ENCODE data around the gene GNG12. TPM values are rescaled to one million over a fixed set of nuclear protein-coding genes. Genes with fewer than 3 reads are reported as not detected.
"Not testable (repeated sequence)": the region's sequence is repeated elsewhere in the genome, so short reads cannot be mapped to it uniquely, and the experiment has no call there.

The GNG12 gene
- total RNA-seq, 3 donors from 2014 or later: 0.16 to 0.30 (median 0.18) TPM

DNA sequence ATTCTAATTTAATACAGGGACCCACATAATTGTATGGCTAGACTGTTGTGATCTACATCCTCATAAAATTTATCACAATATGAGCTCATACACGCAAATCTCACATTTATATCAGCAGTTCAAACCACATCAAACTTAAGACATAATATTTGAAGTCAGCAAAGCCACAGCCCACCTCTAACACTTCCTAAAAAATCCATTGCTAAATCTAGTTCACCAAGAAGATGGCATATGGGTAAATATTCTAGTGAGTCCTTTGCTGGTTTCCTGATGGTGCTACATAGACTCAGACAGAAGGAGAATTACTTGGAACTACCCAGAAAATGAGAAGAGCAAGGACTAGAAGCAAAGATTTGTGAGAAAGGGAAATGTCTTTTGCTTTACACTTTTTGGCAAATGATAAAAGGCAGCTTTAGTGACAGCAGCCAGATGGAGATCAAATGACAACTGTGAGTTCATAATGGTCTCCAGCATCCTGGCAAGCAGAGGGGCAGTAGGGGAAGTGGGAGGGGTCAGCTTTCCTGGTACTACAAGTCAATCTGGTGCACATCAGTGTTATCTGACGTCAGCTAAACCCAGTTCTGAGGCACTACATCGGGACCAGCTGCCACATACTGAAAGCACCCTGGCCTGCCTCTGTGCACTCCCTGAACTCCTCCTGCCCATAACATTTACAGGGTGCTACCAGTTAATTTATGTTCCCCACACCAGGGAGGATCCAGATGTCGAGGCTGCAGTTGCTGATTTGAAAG lies 158.8 kb downstream of the GNG12 start:
- Mint-ChIP-seq H3K4me1 (ENCODE audit: low read depth) (peaks cover 20% of the 10 kb centered on the region), H3K4me3 (peak overlapping the region; percentile 59), H3K36me3 (ENCODE audit: insufficient read depth) (no peaks in the 10 kb centered on the region), H3K27me3 (ENCODE audit: low read depth) (peaks cover 16% of the 10 kb centered on the region), H3K9me3 (no peaks in the 10 kb centered on the region)
- ATAC-seq (peak; percentile 71 to 75), DNase-seq (peak; percentile 19)

DNA sequence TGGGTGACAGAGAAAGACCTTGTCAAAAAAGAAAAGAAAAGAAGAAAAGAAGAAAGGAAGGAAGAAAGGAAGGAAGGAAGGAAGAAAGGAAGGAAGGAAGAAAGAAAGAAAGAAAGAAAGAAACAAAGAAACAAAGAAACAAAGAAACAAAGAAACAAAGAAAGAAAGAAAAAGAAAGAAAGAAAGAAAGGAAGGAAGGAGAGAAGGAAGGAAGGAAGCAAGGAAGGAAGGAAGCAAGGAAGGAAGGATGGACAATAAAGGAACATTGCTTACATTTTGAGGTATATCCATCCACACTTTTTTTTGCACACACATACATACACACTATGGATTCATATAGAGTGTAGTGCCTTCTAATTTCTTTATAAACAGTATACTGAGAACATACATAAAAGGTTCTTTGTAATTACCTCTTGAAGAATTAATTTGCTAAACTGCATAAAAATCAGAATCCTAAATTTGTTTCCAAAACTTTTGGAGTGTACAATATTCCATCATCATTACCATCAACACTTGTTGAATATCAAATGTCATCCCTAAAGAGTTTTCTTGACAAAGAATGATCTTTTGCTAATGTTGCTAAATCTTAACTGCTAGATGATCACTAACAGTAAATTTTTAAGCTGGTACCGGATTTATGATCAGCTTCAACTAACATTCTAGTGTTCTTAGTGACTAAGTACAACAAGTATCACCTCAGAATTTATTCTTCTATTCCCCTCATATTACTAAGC lies 159.6 kb downstream of the GNG12 start:
- Mint-ChIP-seq H3K9me3 (no peaks in the 10 kb centered on the region), H3K4me1 (ENCODE audit: low read depth) (peaks cover 20% of the 10 kb centered on the region), H3K36me3 (ENCODE audit: insufficient read depth) (no peaks in the 10 kb centered on the region), H3K27me3 (ENCODE audit: low read depth) (peaks cover 16% of the 10 kb centered on the region), H3K4me3 (no peak overlapping the region)
- no peak for DNase-seq
- no peak for ATAC-seq

DNA sequence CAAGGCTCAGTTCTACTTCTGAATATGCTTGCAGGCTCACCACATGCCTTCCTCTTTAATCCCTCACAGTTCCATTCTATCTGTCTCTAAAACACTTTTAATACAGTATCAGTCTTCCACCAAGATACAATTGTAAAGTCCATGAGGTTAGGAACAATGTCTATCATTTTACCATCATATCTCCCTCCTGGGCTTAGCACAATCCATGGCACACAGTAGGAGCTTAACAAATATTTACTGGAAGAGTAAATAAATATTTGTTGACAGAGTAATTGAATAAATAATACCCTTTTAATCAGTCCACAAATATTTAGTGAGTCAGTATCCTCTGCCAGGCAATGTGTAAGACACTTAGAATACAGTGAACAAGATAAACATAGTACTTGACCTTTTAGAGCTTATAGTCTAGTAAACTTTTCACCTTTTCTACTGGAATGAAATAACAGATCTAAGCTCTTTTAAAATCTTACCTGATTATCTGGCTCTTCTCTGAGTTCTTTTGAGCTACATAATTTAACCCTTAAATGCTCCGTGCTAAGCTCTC lies 160.9 kb downstream of the GNG12 start:
- no peak for ATAC-seq
- no peak for DNase-seq
- Mint-ChIP-seq H3K36me3 (ENCODE audit: insufficient read depth) (no peaks in the 10 kb centered on the region), H3K27me3 (ENCODE audit: low read depth) (peaks cover 22% of the 10 kb centered on the region), H3K9me3 (no peaks in the 10 kb centered on the region), H3K4me3 (no peak overlapping the region), H3K4me1 (ENCODE audit: low read depth) (peaks cover 20% of the 10 kb centered on the region)

DNA sequence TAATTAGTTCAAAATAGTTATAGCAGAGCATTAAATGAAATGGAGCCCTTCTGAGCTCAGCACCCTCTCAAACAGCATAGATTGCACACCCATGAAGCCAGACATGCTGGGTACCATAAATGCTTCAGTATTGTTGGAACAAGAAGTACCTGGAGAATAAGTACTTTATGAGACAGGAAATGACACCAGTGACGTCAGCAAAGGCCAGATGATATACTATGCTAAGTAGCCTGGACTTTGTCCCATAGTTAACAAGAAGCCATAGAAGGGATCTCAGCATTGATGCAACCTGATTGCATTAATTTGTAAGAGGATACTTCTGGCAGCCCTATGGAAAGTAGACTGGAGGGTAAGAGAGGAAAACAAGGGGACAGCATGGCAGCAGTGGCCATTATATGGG lies 164.6 kb downstream of the GNG12 start:
- Mint-ChIP-seq H3K4me3 (no peak overlapping the region), H3K36me3 (ENCODE audit: insufficient read depth) (no peaks in the 10 kb centered on the region), H3K27me3 (ENCODE audit: low read depth) (peaks cover 36% of the 10 kb centered on the region), H3K4me1 (ENCODE audit: low read depth) (peaks cover 3% of the 10 kb centered on the region), H3K9me3 (no peaks in the 10 kb centered on the region)
- DNase-seq: no peak
- no peak for ATAC-seq

DNA sequence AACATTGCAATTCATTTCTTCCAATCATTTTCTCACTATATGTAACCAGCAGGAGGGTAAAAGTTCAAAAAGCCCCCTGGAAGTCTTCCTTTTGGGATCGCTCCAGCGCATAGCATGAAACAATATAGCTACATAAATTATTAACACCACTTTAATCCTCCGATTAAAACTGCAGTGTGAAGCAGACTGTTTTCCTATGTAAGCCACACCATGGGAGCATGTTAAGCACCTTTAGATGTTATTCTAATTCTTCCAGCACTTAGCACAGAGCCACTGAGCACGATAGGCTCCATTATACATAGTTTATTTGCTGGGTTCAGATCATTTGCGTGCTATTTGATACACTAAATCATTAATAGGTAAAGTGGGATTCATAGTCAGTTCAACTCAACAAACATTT lies 166.6 kb downstream of the GNG12 start:
- H3K4me3 Mint-ChIP-seq: no peak overlapping the region
- DNase-seq: no peak
- ATAC-seq: no peak
- H3K9me3 Mint-ChIP-seq: no peaks in the 10 kb centered on the region
- no peaks in the 10 kb centered on the region for H3K36me3 Mint-ChIP-seq (ENCODE audit: insufficient read depth)
- peaks cover 37% of the 10 kb centered on the region for H3K27me3 Mint-ChIP-seq (ENCODE audit: low read depth)
- no peaks in the 10 kb centered on the region for H3K4me1 Mint-ChIP-seq (ENCODE audit: low read depth)

DNA sequence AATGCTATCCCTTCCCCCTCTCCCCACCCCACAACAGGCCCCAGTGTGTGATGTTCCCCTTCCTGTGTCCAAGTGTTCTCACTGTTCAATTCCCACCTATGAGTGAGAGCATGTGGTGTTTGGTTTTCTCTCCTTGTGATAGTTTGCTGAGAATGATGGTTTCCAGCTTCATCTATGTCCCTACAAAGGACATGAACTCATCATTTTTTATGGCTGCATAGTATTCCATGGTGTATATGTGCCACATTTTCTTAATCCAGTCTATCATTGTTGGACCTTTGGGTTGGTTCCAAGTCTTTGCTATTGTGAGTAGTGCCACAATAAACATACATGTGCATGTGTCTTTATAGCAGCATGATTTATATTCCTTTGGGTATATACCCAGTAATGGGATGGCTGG lies 168.0 kb downstream of the GNG12 start:
- not testable (repeated sequence) for H3K4me1 Mint-ChIP-seq (ENCODE audit: low read depth); H3K4me3 Mint-ChIP-seq; DNase-seq; ATAC-seq; H3K9me3 Mint-ChIP-seq; H3K36me3 Mint-ChIP-seq (ENCODE audit: insufficient read depth)
- H3K27me3 Mint-ChIP-seq (ENCODE audit: low read depth): peaks cover 39% of the 10 kb centered on the region

DNA sequence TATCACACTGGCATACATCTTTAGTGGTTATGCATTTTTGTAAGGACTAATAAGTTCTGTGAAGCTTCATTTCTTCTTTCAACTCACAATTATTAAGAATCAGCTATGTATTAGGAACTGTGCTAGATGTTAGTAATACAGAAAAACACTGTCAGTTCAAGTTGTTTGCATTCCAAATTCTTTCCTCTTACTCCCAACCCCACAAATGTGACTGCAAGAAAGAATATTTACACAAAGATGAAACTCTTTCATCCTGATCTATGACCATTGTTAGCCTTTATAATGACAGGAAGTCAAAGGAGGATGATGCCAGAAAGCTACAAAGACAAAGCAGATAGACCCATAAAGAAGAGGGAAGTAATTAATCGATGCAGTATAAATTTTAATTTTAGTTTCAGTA lies 169.2 kb downstream of the GNG12 start:
- ATAC-seq (no peak), DNase-seq (no peak)
- H3K4me1 Mint-ChIP-seq (ENCODE audit: low read depth): no peaks in the 10 kb centered on the region
- H3K4me3 Mint-ChIP-seq: no peak overlapping the region
- peaks cover 42% of the 10 kb centered on the region for H3K27me3 Mint-ChIP-seq (ENCODE audit: low read depth)
- H3K9me3 Mint-ChIP-seq: no peaks in the 10 kb centered on the region
- H3K36me3 Mint-ChIP-seq (ENCODE audit: insufficient read depth): no peaks in the 10 kb centered on the region

DNA sequence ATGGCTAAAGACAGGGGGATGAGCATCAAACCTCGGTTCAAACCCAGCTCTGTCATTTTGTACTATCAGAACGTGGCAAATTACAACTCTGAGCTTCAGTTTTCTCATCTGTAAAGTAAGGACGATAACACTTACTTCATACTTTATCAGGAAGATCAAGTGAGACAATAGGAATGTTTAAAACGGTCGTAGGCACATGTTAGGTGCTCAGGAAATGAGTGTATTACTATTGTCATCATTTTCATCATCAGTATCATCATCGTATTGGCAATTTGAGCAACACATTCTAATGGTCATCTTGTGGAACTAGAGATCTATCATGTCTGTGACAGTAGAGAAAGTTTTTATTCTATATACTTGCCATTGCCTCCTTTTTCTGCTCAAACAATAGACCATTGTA lies 170.4 kb downstream of the GNG12 start:
- no peak overlapping the region for H3K4me3 Mint-ChIP-seq
- peaks cover 43% of the 10 kb centered on the region for H3K27me3 Mint-ChIP-seq (ENCODE audit: low read depth)
- DNase-seq: no peak
- no peaks in the 10 kb centered on the region for H3K4me1 Mint-ChIP-seq (ENCODE audit: low read depth)
- no peaks in the 10 kb centered on the region for H3K36me3 Mint-ChIP-seq (ENCODE audit: insufficient read depth)
- ATAC-seq: no peak
- H3K9me3 Mint-ChIP-seq: no peaks in the 10 kb centered on the region

DNA sequence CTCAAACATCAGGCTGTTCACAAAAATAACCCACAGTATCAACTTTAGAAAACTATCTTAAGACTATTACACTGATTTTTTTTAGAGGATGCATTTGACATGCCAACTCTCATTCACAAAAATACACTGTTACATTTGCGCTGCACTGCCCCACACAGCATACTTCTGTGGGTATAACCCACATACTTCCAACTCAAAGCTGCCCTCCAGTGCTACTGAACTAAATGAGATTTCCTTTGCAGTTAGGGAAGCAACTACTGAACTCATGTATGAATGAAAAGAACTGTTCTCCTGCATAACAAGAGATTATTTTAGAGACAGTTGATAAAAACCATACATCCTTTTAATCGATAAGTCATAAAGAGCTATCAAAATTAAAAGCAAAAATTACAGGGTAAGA lies 174.0 kb downstream of the GNG12 start:
- Mint-ChIP-seq H3K36me3 (ENCODE audit: insufficient read depth) (no peaks in the 10 kb centered on the region), H3K4me3 (no peak overlapping the region), H3K27me3 (ENCODE audit: low read depth) (peaks cover 29% of the 10 kb centered on the region), H3K9me3 (no peaks in the 10 kb centered on the region), H3K4me1 (ENCODE audit: low read depth) (no peaks in the 10 kb centered on the region)
- DNase-seq (no peak), ATAC-seq (no peak)

DNA sequence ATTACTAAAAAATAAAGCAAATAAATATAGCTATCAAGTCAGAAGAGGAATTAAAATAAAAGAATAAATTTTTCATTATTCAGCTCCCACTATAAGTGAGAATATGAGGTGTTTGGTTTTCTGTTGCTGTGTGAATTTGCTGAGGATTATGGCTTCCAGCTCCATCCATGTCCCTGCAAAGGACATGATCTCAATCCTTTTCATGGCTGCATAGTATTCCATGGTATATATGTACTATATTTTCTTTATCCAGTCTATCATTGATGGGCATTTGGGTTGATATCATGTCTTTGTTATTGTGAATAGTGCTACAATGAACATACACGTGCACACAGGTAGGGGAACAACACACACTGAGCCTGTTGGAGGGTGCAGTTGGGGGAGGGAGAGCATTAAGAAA lies 176.1 kb downstream of the GNG12 start:
- not testable (repeated sequence) for H3K4me3 Mint-ChIP-seq, DNase-seq, ATAC-seq

DNA sequence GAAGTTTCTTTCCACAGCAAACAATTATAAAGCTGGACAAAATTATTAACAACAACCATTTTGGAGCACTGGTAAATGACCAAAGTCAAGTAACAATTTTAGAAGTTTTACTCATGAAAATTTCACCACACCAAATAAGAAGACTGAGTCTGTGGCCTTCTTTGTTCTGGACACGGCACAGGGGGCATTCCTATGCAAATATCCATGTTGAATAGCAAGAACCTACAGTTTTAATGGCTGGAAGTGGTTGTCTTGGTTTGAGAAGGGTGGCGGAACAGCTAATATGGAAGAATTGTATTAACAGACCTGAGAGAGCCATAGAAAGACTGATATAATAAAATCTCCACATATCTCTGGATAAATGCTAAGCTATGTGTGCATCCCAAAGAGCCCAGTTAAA lies 177.7 kb downstream of the GNG12 start:
- no peaks in the 10 kb centered on the region for H3K9me3 Mint-ChIP-seq
- no peak overlapping the region for H3K4me3 Mint-ChIP-seq
- H3K36me3 Mint-ChIP-seq (ENCODE audit: insufficient read depth): no peaks in the 10 kb centered on the region
- no peak for DNase-seq
- no peaks in the 10 kb centered on the region for H3K4me1 Mint-ChIP-seq (ENCODE audit: low read depth)
- H3K27me3 Mint-ChIP-seq (ENCODE audit: low read depth): peaks cover 14% of the 10 kb centered on the region
- ATAC-seq: no peak

More for the DNA sequence above, 176.1 kb downstream of the GNG12 start:
- H3K9me3 Mint-ChIP-seq; H3K4me1 Mint-ChIP-seq (ENCODE audit: low read depth); H3K36me3 Mint-ChIP-seq (ENCODE audit: insufficient read depth): not testable (repeated sequence)
- H3K27me3 Mint-ChIP-seq (ENCODE audit: low read depth): peaks cover 24% of the 10 kb centered on the region

DNA sequence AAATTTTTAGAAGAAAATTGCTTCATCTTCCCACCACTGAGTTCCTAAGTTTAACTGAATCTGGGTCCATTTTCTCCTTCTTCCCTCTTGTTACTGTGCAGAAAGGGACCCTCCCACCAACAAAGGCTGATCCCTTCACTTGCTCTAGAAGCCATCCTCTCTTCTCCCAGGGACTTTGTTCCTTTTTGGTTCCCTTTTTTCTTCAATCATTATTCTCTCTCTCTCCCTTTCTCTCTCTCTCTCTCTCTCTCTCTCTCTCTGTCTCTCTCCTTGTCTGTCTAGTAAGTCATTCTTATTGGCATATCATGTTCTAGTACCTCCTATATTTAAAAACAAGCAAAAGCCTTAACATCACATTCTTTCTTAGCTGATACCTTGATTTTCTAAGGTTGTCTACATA lies 180.0 kb downstream of the GNG12 start:
- Mint-ChIP-seq H3K4me3 (no peak overlapping the region), H3K27me3 (ENCODE audit: low read depth) (peaks cover 4% of the 10 kb centered on the region), H3K4me1 (ENCODE audit: low read depth) (no peaks in the 10 kb centered on the region), H3K9me3 (no peaks in the 10 kb centered on the region), H3K36me3 (ENCODE audit: insufficient read depth) (no peaks in the 10 kb centered on the region)
- no peak for DNase-seq
- ATAC-seq: no peak

DNA sequence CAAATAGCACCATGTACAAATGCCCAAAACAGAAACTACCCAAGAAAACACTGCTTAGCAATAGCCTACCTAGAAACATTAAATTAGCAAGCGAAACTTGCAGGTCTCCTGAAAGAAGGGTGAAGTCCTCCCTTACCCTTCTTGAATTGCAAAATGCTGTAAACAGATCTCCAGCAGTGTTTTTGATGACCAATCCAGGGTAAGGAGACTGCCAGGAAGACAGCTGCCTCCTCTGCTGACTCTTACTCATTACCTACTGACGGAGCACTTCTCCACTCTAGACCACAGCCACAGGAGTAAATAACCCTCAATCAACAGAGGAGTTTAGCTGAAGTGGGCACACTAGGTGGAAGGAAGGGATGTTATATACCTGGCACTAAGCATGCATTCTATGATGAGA lies 180.5 kb downstream of the GNG12 start:
- Mint-ChIP-seq H3K36me3 (ENCODE audit: insufficient read depth) (no peaks in the 10 kb centered on the region), H3K4me1 (ENCODE audit: low read depth) (no peaks in the 10 kb centered on the region), H3K9me3 (no peaks in the 10 kb centered on the region), H3K4me3 (no peak overlapping the region), H3K27me3 (ENCODE audit: low read depth) (no peaks in the 10 kb centered on the region)
- DNase-seq: no peak
- peak; percentile 48 to 54 for ATAC-seq
